ENCODE measurements around the gene BICRA. TPM values are rescaled to one million over a fixed set of nuclear protein-coding genes. Genes with fewer than 3 reads are reported as not detected.
"Not testable (repeated sequence)": the region's sequence is repeated elsewhere in the genome, so short reads cannot be mapped to it uniquely, and the experiment has no call there.

BICRA gene
- total RNA-seq, 2 experiments from 2014 or later = 4.4 to 16.0 TPM

DNA sequence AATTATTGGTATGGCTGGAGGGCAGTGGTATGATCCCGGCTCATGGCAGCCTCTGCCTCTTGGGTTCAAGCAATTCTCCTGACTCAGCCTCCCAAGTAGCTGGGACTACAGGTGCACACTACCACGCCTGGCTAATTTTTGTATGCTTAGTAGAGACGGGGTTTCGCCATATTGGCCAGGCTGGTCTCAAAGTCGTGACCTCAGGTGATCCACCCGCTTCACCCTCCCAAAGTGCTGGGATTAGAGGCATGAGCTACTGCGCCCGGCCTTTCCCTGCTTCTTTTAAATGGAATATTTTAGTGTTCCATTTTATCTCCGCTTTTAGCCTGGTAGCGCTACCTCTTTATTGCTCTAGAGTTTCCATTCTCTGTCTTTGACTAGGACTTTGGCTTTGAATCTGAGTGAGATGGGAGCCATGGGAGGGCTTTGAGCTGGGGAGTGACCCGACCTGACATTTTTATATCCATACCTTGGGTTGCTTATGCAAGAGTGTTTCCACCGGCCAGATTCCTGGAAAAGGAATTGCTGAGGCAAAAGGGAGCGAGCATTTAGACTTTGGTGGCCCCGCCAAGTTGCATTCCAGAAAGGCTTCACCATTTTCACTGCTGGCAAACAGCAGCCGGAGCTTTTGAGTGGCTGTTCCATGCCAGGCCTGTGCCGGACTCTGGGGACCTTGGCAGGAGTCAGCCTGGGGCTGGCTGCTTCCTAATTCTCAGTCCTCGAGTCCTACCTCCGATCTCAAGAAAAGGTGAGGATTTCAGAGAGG lies 22.9 kb downstream of the BICRA start:
- no TSS peak for BruUV-seq (replicated peaks)
- Histone ChIP-seq H3K9me3 (ENCODE audit: low read length) (no peaks in the 10 kb centered on the region), H3K27ac (ENCODE audit: low read depth, low read length, poor library complexity, severe bottlenecking) (no peak overlapping the region), H3K79me2 (ENCODE audit: insufficient read depth, low read depth, low read length) (peaks cover 16% of the 10 kb centered on the region; the same call in 1 of the 2 replicates), H3K4me1 (ENCODE audit: insufficient read depth, low read length, poor library complexity, severe bottlenecking) (no peaks in the 10 kb centered on the region), H3K36me3 (ENCODE audit: insufficient read depth, low read length) (peaks cover 16% of the 10 kb centered on the region), H3K4me2 (ENCODE audit: low read length) (no peak overlapping the region), H3K9me2 (ENCODE audit: insufficient read depth, low read length) (no peaks in the 10 kb centered on the region), H2AFZ (ENCODE audit: low read length) (no peak overlapping the region), H4K20me1 (ENCODE audit: insufficient read depth, low read length) (0 out of 2 replicates have a peak, but pooled peaks cover 7% of the 10 kb centered on the region), H3K4me3 (ENCODE audit: low read depth, low read length, poor library complexity, severe bottlenecking) (no peak overlapping the region)
- intact Hi-C loops (cut with micrococcal nuclease; ENCODE audit: unreplicated experiment) = no loop called here
- CTCF ChIA-PET (ENCODE audit: unreplicated experiment) = no interaction called here
- no peak for TF ChIP-seq EZH2phosphoT487 (IDR thresholded peaks at IDR 0.05; ENCODE audit: borderline replicate concordance, low read depth, low read length)
- TF ChIP-seq, protein P1, sequence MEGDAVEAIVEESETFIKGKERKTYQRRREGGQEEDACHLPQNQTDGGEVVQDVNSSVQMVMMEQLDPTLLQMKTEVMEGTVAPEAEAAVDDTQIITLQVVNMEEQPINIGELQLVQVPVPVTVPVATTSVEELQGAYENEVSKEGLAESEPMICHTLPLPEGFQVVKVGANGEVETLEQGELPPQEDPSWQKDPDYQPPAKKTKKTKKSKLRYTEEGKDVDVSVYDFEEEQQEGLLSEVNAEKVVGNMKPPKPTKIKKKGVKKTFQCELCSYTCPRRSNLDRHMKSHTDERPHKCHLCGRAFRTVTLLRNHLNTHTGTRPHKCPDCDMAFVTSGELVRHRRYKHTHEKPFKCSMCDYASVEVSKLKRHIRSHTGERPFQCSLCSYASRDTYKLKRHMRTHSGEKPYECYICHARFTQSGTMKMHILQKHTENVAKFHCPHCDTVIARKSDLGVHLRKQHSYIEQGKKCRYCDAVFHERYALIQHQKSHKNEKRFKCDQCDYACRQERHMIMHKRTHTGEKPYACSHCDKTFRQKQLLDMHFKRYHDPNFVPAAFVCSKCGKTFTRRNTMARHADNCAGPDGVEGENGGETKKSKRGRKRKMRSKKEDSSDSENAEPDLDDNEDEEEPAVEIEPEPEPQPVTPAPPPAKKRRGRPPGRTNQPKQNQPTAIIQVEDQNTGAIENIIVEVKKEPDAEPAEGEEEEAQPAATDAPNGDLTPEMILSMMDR (conservative IDR thresholded peaks at IDR 0.05; ENCODE audit: low read length) = no peak
- no peak for DNase-seq (ENCODE audit: low spot score)
- POLR2A ChIA-PET = no interaction called here

- DNase-seq (ENCODE audit: low spot score) = no peak
- BruUV-seq (replicated peaks) = no TSS peak
- Histone ChIP-seq H3K36me3 (ENCODE audit: insufficient read depth, low read length) (peaks cover 16% of the 10 kb centered on the region), H3K27ac (ENCODE audit: low read depth, low read length, poor library complexity, severe bottlenecking) (no peak overlapping the region), H3K9me3 (ENCODE audit: low read length) (no peaks in the 10 kb centered on the region), H3K79me2 (ENCODE audit: insufficient read depth, low read depth, low read length) (peaks cover 9% of the 10 kb centered on the region; the same call in 1 of the 2 replicates), H3K4me1 (ENCODE audit: insufficient read depth, low read length, poor library complexity, severe bottlenecking) (no peaks in the 10 kb centered on the region), H4K20me1 (ENCODE audit: insufficient read depth, low read length) (0 out of 2 replicates have a peak, but pooled peaks cover 7% of the 10 kb centered on the region), H2AFZ (ENCODE audit: low read length) (no peak overlapping the region), H3K4me3 (ENCODE audit: low read depth, low read length, poor library complexity, severe bottlenecking) (no peak overlapping the region), H3K9me2 (ENCODE audit: insufficient read depth, low read length) (no peaks in the 10 kb centered on the region), H3K4me2 (ENCODE audit: low read length) (no peak overlapping the region)
- intact Hi-C loops (cut with micrococcal nuclease; ENCODE audit: unreplicated experiment) = no loop called here
- POLR2A ChIA-PET = interaction anchor here (0.7 kb wide), 1 partner anchor 21 kb away, joined by 3 read pairs; no protein-coding TSS in a partner anchor
- TF ChIP-seq EZH2phosphoT487 (IDR thresholded peaks at IDR 0.05; ENCODE audit: borderline replicate concordance, low read depth, low read length) = no peak
- TF ChIP-seq, protein P1 (conservative IDR thresholded peaks at IDR 0.05; ENCODE audit: low read length) = no peak
- CTCF ChIA-PET (ENCODE audit: unreplicated experiment) = no interaction called here
These were observed 24.6 kb downstream of the BICRA start for GRCh38 chr19:47633517-47633916.

DNA sequence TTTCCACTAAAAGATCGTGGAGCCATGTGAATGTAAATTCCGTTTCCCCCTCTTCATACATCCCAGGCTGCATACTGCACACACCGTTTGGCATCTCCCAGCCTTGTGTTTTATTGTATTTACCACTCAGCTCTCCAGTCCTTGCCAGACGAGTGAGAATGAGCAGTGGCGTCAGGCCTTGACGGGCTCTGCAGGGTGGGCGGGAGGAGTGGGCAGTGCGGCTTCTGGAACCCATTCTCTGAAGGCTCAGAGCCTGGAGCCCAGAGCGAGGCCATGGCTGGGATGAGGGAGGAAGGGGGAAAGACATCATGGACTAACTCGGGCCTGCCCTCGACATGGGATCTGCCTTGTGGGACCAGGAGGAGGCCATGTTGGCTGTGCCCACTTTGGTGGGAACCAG lies 25.1 kb downstream of the BICRA start:
- Histone ChIP-seq H4K20me1 (ENCODE audit: insufficient read depth, low read length) (0 out of 2 replicates have a peak, but pooled peaks cover 7% of the 10 kb centered on the region), H3K4me1 (ENCODE audit: insufficient read depth, low read length, poor library complexity, severe bottlenecking) (no peaks in the 10 kb centered on the region), H3K9me3 (ENCODE audit: low read length) (no peaks in the 10 kb centered on the region), H3K79me2 (ENCODE audit: insufficient read depth, low read depth, low read length) (peaks cover 9% of the 10 kb centered on the region; the same call in 1 of the 2 replicates), H3K27ac (ENCODE audit: low read depth, low read length, poor library complexity, severe bottlenecking) (no peak overlapping the region), H3K4me3 (ENCODE audit: low read depth, low read length, poor library complexity, severe bottlenecking) (no peak overlapping the region), H2AFZ (ENCODE audit: low read length) (no peak overlapping the region), H3K9me2 (ENCODE audit: insufficient read depth, low read length) (no peaks in the 10 kb centered on the region), H3K4me2 (ENCODE audit: low read length) (no peak overlapping the region), H3K36me3 (ENCODE audit: insufficient read depth, low read length) (peaks cover 16% of the 10 kb centered on the region; the same call in 1 of the 2 replicates)
- DNase-seq (ENCODE audit: low spot score) = no peak
- CTCF ChIA-PET (ENCODE audit: unreplicated experiment) = no interaction called here
- TF ChIP-seq, protein P1 (conservative IDR thresholded peaks at IDR 0.05; ENCODE audit: low read length) = no peak
- TF ChIP-seq EZH2phosphoT487 (IDR thresholded peaks at IDR 0.05; ENCODE audit: borderline replicate concordance, low read depth, low read length) = no peak
- intact Hi-C loops (cut with micrococcal nuclease; ENCODE audit: unreplicated experiment) = no loop called here
- POLR2A ChIA-PET = no interaction called here
- no TSS peak for BruUV-seq (replicated peaks)

DNA sequence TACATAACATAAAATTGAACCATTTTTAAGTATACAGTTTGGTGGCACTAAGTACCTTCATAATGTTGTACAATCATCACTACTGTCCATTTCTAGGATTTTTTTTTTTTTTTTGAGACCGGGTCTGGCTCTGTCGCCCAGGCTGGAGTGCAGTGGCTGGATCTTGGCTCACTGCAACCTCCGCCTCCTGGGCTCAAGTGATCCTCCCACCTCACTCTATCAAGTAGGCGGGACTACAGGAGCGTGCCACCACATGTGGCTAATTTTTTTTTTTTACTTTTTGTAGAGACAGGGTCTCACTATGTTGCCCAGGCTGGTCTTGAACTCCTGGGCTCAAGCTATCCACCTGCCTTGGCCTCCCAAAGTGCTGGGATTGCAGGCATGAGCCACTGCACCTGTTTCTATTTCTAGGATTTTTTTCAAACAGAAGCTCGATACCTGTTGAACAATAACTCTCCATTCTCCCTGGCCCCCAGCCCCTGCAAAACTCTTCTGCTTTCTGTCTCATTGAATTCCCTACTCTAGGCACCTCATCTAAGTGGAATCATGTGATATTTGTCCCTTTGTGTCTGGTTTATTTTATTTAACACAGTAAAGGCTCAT lies 26.3 kb downstream of the BICRA start:
- BruUV-seq (replicated peaks); DNase-seq (ENCODE audit: low spot score); H3K27ac ChIP-seq (ENCODE audit: low read depth, low read length, poor library complexity, severe bottlenecking); intact Hi-C loops (cut with micrococcal nuclease; ENCODE audit: unreplicated experiment); H3K4me3 ChIP-seq (ENCODE audit: low read depth, low read length, poor library complexity, severe bottlenecking); H3K4me1 ChIP-seq (ENCODE audit: insufficient read depth, low read length, poor library complexity, severe bottlenecking); H3K9me3 ChIP-seq (ENCODE audit: low read length); H4K20me1 ChIP-seq (ENCODE audit: insufficient read depth, low read length); H2AFZ ChIP-seq (ENCODE audit: low read length); H3K9me2 ChIP-seq (ENCODE audit: insufficient read depth, low read length); CTCF ChIA-PET (ENCODE audit: unreplicated experiment); H3K79me2 ChIP-seq (ENCODE audit: insufficient read depth, low read depth, low read length); H3K4me2 ChIP-seq (ENCODE audit: low read length): not testable (repeated sequence)
- POLR2A ChIA-PET = interaction anchor here (0.7 kb wide), 1 partner anchor 24 kb away, joined by 5 read pairs; no protein-coding TSS in a partner anchor
- peaks cover 19% of the 10 kb centered on the region; the same call in 1 of the 2 replicates for H3K36me3 ChIP-seq (ENCODE audit: insufficient read depth, low read length)
